ENCODE measurements around the gene SREBF2.

Gene SREBF2

DNA sequence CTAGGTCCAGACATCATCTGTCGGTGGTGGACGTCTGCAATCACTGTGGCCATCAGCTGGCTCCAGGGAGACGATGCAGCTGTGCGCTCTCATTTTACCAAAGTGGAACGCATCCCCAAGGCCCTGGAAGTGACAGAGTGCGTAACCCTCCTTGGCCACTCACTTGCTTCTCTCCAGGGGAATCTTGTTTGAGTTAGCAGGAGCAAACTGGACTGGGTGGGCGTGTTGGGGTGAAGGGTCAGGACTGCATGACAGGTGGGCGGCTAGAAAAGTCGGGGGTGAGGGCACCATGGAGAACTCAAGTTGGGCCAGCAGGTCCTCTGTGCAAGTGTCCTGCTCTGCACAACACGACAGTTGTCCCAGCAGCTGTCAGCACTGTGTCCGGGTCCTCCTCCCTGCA lies 65.7 kb downstream of the SREBF2 start:
- Histone ChIP-seq H3K27me3 (ENCODE audit: control insufficient read depth, insufficient read depth, low read length, poor library complexity, severe bottlenecking) (no peaks in the 10 kb centered on the region), H3K4me3 (ENCODE audit: insufficient read depth, low read depth, low read length) (no peak overlapping the region), H3K9me3 (ENCODE audit: control insufficient read depth, low read length) (no peaks in the 10 kb centered on the region), H3K36me3 (ENCODE audit: control insufficient read depth, insufficient read depth, low read length) (peaks cover 58% of the 10 kb centered on the region), H3K4me1 (ENCODE audit: control insufficient read depth, insufficient read depth, low read length) (no peaks in the 10 kb centered on the region), H3K27ac (ENCODE audit: insufficient read depth, low read depth, low read length, poor library complexity, severe bottlenecking) (no peak overlapping the region)
- 94 to 96% methylated on average over 11 of the region's 11 CpGs for WGBS, 2 experiments

DNA sequence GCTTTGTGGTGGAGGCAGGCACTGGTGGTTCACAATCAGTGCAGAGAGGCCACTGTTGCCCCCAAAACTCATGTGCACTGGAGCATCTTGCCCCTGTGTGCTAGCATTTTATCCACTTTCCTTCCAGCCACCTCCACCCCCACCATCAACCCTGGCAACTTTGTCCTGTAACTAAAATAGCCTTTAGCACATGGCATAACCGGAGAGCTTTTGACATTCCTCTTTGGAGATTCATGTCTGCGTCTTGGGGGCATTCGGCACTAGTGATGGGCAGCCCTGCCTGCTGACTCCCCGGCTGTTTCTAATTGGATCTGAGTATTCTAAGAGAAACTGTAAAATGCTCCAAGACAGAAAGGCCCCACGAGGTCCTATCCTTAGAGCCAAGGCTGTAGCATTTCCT lies 66.2 kb downstream of the SREBF2 start:
- WGBS, 2 experiments: 97% methylated on average over 5 of the region's 5 CpGs
- Histone ChIP-seq H3K27ac (ENCODE audit: insufficient read depth, low read depth, low read length, poor library complexity, severe bottlenecking) (no peak overlapping the region), H3K36me3 (ENCODE audit: control insufficient read depth, insufficient read depth, low read length) (peaks cover 57% of the 10 kb centered on the region)

DNA sequence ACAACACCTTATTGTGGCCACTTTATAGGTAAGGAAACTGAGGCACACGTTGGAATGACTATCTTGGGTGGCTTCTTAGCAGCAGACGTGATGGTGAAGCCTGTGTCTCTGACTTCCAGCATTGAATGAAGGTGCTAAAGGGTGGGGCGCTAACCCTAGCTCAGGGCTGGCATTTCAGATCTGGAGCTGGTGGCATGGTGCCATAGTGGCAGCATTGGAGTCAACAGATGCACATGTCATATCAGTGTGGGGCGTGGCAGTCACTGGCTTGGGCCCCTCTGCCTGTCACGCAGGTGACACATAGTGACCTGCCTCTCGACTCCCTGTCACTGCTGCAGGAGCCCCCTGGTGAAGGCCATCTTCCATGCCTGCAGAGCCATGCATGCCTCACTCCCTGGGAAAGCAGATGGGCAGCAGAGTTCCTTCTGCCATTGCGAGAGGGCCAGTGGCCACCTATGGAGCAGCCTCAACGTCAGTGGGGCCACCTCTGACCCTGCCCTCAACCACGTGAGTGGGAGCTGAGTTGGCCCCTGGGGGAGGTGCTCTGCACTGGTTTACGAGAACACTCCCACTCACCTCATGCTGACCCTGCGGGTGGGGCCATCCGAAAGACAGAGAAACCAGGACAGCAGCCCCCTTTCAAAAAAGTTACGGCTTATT lies 67.2 kb downstream of the SREBF2 start:
- no peak overlapping the region for H3K4me3 ChIP-seq (ENCODE audit: insufficient read depth, low read depth, low read length)
- H3K36me3 ChIP-seq (ENCODE audit: control insufficient read depth, insufficient read depth, low read length): peaks cover 51% of the 10 kb centered on the region

More for the DNA sequence above, 66.2 kb downstream of the SREBF2 start:
- H3K27me3 ChIP-seq (ENCODE audit: control insufficient read depth, insufficient read depth, low read length, poor library complexity, severe bottlenecking): no peaks in the 10 kb centered on the region
- H3K4me3 ChIP-seq (ENCODE audit: insufficient read depth, low read depth, low read length): no peak overlapping the region
- H3K4me1 ChIP-seq (ENCODE audit: control insufficient read depth, insufficient read depth, low read length): no peaks in the 10 kb centered on the region
- H3K9me3 ChIP-seq (ENCODE audit: control insufficient read depth, low read length): no peaks in the 10 kb centered on the region

DNA sequence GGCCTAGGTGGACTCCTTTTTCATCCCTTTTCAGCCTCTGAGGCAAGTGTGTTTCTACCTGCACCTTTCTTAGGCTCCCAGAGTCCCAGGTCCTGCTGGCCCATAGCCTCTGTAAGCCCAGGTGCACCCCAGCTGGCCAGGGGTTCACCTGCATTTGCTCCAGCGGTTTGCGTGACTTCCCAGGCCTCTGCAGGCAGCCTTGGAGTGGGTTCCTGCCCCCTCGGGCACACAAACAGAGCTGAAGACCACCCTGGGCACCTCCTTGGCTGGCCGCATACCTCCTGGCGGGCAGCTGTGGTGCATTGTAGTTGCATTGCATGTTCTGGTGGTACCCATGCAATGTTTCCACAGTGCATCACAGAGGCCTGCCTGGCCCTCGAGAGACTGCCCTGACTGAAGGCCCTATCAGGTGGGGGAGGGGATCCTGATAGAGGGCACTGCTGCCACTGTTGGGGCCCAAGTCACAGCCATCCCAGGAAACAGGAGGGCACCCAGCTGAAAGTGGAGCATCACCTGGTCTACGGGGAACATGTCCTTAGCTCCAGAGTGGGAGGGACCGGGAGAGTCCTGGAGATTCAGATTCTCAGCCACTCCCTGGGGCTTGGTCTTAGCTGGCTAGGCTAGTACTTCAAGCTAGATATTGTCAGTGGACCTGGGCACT lies 67.9 kb downstream of the SREBF2 start:
- H3K4me3 ChIP-seq (ENCODE audit: insufficient read depth, low read depth, low read length): no peak overlapping the region
- no peaks in the 10 kb centered on the region for H3K9me3 ChIP-seq (ENCODE audit: control insufficient read depth, low read length)
- H3K27me3 ChIP-seq (ENCODE audit: control insufficient read depth, insufficient read depth, low read length, poor library complexity, severe bottlenecking): no peaks in the 10 kb centered on the region
- H3K27ac ChIP-seq (ENCODE audit: insufficient read depth, low read depth, low read length, poor library complexity, severe bottlenecking): no peak overlapping the region
- 95 to 97% methylated on average over 8 of the region's 8 CpGs for WGBS, 2 experiments
- peaks cover 49% of the 10 kb centered on the region for H3K36me3 ChIP-seq (ENCODE audit: control insufficient read depth, insufficient read depth, low read length)
- H3K4me1 ChIP-seq (ENCODE audit: control insufficient read depth, insufficient read depth, low read length): no peaks in the 10 kb centered on the region

More for the DNA sequence above, 67.2 kb downstream of the SREBF2 start:
- Histone ChIP-seq H3K27me3 (ENCODE audit: control insufficient read depth, insufficient read depth, low read length, poor library complexity, severe bottlenecking) (no peaks in the 10 kb centered on the region), H3K4me1 (ENCODE audit: control insufficient read depth, insufficient read depth, low read length) (no peaks in the 10 kb centered on the region), H3K9me3 (ENCODE audit: control insufficient read depth, low read length) (no peaks in the 10 kb centered on the region), H3K27ac (ENCODE audit: insufficient read depth, low read depth, low read length, poor library complexity, severe bottlenecking) (no peak overlapping the region)
- WGBS, 2 experiments: 92 to 93% methylated on average over 13 of the region's 13 CpGs

DNA sequence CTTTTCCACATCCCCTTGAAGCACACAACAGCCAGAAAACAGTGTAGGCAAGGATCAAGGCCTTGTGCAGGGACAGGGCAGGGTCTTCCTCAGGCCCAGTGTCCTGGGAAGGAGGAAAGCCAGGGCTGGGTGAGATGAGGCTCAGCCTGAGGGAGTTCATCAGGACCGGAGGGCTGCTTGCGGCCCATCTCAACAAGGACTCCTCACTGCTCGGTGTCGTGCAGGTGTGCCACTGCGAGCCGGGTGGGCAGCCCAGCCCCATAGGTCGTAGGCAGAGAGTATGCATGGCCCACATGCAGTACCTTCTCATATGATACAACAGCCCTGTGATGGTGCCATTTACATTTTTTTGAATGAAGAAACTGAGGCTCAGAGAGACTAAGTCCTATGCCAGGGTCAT lies 69.1 kb downstream of the SREBF2 start:
- Histone ChIP-seq H3K36me3 (ENCODE audit: control insufficient read depth, insufficient read depth, low read length) (peaks cover 43% of the 10 kb centered on the region), H3K9me3 (ENCODE audit: control insufficient read depth, low read length) (no peaks in the 10 kb centered on the region), H3K4me1 (ENCODE audit: control insufficient read depth, insufficient read depth, low read length) (no peaks in the 10 kb centered on the region), H3K27me3 (ENCODE audit: control insufficient read depth, insufficient read depth, low read length, poor library complexity, severe bottlenecking) (no peaks in the 10 kb centered on the region), H3K27ac (ENCODE audit: insufficient read depth, low read depth, low read length, poor library complexity, severe bottlenecking) (no peak overlapping the region), H3K4me3 (ENCODE audit: insufficient read depth, low read depth, low read length) (no peak overlapping the region)
- WGBS, 2 experiments: 88 to 94% methylated on average over 7 of the region's 7 CpGs

DNA sequence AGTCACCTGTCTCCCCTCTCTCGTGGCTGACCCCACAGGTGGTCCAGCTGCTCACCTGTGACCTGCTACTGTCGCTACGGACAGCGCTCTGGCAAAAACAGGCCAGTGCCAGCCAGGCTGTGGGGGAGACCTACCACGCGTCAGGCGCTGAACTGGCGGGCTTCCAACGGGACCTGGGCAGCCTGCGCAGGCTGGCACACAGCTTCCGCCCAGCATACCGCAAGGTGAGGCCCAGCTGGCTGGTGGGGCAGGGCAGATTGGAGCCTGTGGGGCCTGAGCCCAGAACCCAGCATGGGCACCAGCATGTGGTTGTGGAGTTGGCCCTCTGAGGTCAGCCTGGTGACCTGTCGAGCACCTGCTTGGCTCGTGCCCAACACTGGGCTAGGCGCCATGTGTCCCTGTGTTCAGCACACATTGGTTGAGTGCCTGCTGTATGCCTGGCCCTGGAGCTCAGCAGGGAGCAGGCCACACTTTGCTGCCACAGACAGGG lies 70.1 kb downstream of the SREBF2 start:
- Histone ChIP-seq H3K9me3 (ENCODE audit: control insufficient read depth, low read length) (no peaks in the 10 kb centered on the region), H3K27me3 (ENCODE audit: control insufficient read depth, insufficient read depth, low read length, poor library complexity, severe bottlenecking) (peaks cover under 1% of the 10 kb centered on the region), H3K36me3 (ENCODE audit: control insufficient read depth, insufficient read depth, low read length) (peaks cover 37% of the 10 kb centered on the region), H3K27ac (ENCODE audit: insufficient read depth, low read depth, low read length, poor library complexity, severe bottlenecking) (no peak overlapping the region), H3K4me3 (ENCODE audit: insufficient read depth, low read depth, low read length) (no peak overlapping the region), H3K4me1 (ENCODE audit: control insufficient read depth, insufficient read depth, low read length) (no peaks in the 10 kb centered on the region)
- 96 to 98% methylated on average over 15 of the region's 15 CpGs for WGBS, 2 experiments

DNA sequence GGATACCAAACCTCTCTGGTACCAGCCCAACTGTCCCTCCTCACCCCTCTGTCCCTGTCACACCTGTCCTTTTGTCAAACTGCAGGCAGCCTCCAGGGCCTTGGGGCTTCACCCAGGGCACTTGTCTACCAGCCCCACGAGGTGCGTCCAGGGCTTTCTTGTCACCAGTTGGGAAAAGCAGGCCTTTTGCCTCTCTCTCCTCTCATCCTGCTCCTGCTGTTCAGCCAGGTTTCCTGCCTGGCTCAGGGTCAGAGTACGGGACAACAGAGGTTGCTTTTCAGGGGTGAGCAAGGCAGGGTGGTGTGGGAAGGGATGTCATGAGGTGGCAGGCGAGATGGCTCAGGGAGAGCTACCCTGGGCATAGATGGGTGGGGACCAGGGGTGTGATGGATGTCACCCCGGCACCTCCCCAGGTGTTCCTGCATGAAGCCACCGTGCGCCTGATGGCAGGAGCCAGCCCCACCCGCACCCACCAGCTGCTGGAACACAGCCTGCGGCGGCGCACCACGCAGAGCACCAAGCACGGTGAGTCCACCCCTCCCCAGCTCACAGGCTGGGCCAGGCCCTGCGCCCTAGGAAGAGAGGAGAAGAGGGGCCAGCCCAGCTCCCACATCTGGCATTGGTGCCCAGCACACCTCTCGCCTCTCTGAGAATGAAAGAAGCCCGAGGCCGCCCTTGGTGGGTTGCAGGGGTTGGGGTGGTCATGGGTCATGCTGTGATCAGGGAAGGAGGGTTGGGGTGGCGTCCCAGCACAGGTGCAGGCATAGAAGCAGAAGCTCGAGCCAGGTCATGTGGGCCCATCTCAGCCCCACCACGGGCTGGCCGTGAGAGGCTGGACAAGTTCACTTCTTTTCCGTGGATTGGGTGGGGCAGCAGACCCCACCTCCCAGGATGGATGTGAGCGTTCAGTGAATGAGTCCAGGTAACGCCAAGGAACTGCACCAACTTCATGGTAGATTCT lies 71.8 kb downstream of the SREBF2 start:
- WGBS, 2 experiments: 95 to 97% methylated on average over 24 of the region's 24 CpGs
- no peaks in the 10 kb centered on the region for H3K4me1 ChIP-seq (ENCODE audit: control insufficient read depth, insufficient read depth, low read length)
- H3K9me3 ChIP-seq (ENCODE audit: control insufficient read depth, low read length): no peaks in the 10 kb centered on the region
- no peak overlapping the region for H3K27ac ChIP-seq (ENCODE audit: insufficient read depth, low read depth, low read length, poor library complexity, severe bottlenecking)
- H3K4me3 ChIP-seq (ENCODE audit: insufficient read depth, low read depth, low read length): no peak overlapping the region
- peaks cover 19% of the 10 kb centered on the region for H3K27me3 ChIP-seq (ENCODE audit: control insufficient read depth, insufficient read depth, low read length, poor library complexity, severe bottlenecking)
- H3K36me3 ChIP-seq (ENCODE audit: control insufficient read depth, insufficient read depth, low read length): peaks cover 22% of the 10 kb centered on the region

DNA sequence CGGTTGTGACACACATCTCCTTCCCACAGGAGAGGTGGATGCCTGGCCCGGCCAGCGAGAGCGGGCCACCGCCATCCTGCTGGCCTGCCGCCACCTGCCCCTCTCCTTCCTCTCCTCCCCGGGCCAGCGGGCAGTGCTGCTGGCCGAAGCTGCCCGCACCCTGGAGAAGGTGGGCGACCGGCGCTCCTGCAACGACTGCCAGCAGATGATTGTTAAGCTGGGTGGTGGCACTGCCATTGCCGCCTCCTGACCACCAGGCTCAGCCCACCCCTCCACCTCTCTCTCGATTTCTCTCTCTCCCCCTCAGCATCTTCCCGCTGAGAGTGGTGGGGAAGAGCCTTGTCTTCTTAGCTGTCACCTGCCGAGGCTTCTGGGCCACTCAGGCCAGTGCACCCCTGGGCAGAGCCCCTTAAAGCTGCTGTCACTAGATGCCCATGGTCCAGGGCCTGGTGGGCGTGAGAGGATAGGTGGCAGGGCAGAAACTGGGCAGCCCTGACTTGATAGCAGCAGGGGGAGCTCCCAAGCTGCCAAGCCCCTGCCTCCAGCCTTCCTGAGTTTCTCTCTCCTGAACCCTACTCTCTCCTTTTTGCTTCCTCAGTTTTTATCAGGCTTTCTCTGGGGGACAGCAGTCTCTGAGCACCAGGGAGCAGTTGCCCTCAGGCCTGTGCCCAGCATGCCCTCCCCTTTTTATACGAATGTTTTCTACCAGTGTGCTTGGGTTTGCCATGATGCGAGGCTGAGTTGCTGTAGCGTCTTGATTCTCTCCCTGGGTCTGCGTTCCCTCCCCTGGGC lies 72.7 kb downstream of the SREBF2 start:
- H3K36me3 ChIP-seq (ENCODE audit: control insufficient read depth, insufficient read depth, low read length): peaks cover 16% of the 10 kb centered on the region
- H3K4me3 ChIP-seq (ENCODE audit: insufficient read depth, low read depth, low read length): no peak overlapping the region
- H3K27ac ChIP-seq (ENCODE audit: insufficient read depth, low read depth, low read length, poor library complexity, severe bottlenecking): no peak overlapping the region
- peaks cover 27% of the 10 kb centered on the region for H3K27me3 ChIP-seq (ENCODE audit: control insufficient read depth, insufficient read depth, low read length, poor library complexity, severe bottlenecking)
- peaks cover under 1% of the 10 kb centered on the region for H3K4me1 ChIP-seq (ENCODE audit: control insufficient read depth, insufficient read depth, low read length)
- WGBS, 2 experiments: 92 to 94% methylated on average over 23 of the region's 23 CpGs
- no peaks in the 10 kb centered on the region for H3K9me3 ChIP-seq (ENCODE audit: control insufficient read depth, low read length)

DNA sequence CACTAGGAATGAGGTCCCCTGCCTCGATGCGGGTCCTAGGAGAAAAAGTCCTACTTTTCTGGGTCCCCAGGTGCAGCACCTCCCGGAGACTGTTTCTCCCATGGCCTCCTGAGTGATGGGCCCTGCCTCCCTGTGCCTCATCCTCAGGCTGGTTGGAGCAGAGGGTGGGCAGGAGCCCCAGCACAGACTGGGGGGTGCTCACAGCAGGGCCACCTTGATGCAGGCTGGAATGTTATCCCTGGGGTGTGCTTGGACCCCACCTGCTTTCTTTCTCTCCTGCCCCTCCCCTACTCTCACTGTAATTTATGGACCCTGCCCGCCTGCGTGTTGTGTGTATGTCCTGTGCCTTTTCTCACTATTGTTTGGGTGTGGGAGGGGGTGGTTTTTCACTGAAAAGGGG lies 73.9 kb downstream of the SREBF2 start:
- H3K27ac ChIP-seq (ENCODE audit: insufficient read depth, low read depth, low read length, poor library complexity, severe bottlenecking): no peak overlapping the region
- H3K27me3 ChIP-seq (ENCODE audit: control insufficient read depth, insufficient read depth, low read length, poor library complexity, severe bottlenecking): peaks cover 39% of the 10 kb centered on the region
- H3K4me1 ChIP-seq (ENCODE audit: control insufficient read depth, insufficient read depth, low read length): peaks cover 8% of the 10 kb centered on the region
- H3K4me3 ChIP-seq (ENCODE audit: insufficient read depth, low read depth, low read length): no peak overlapping the region
- H3K36me3 ChIP-seq (ENCODE audit: control insufficient read depth, insufficient read depth, low read length): peaks cover 10% of the 10 kb centered on the region
- WGBS, 2 experiments: 94% methylated on average over 3 to 5 of the region's 5 CpGs
- no peaks in the 10 kb centered on the region for H3K9me3 ChIP-seq (ENCODE audit: control insufficient read depth, low read length)

Data from ectodermal cell (in vitro differentiated cells).